TTC549 (cell line): ENCODE results near the gene DOCK2.

ENCODE experiments used
- FAIRE-seq: peaks from 2 replicates; lab custom pipeline; 2012; peaks lifted over from hg19 to GRCh38; lab: Jason Lieb, UNC

Gene DOCK2

GRCh38 chr5:169992789-169993484 lies 355.9 kb downstream of the DOCK2 start:
- FAIRE-seq: no peak

GRCh38 chr5:169993485-169993790 lies 356.4 kb downstream of the DOCK2 start:
- FAIRE-seq: no peak

- no peak for FAIRE-seq
Observed at GRCh38 chr5:169997798-169998197, 360.7 kb downstream of the DOCK2 start.

- FAIRE-seq: no peak
Observed at GRCh38 chr5:169999621-170000020, 362.5 kb downstream of the DOCK2 start.

GRCh38 chr5:170000155-170000554 lies 363.1 kb downstream of the DOCK2 start:
- FAIRE-seq: no peak

GRCh38 chr5:170006021-170006420 lies 368.9 kb downstream of the DOCK2 start:
- FAIRE-seq: no peak

GRCh38 chr5:170008376-170008775 lies 371.3 kb downstream of the DOCK2 start:
- FAIRE-seq: no peak

- no peak for FAIRE-seq
Observed at GRCh38 chr5:170010595-170010994, 373.5 kb downstream of the DOCK2 start.

GRCh38 chr5:170011751-170012150 lies 374.7 kb downstream of the DOCK2 start:
- no peak for FAIRE-seq

- no peak for FAIRE-seq
Observed at GRCh38 chr5:170012622-170013021, 375.5 kb downstream of the DOCK2 start.

- no peak for FAIRE-seq
Observed at GRCh38 chr5:170020423-170020822, 383.3 kb downstream of the DOCK2 start.

GRCh38 chr5:170021506-170021905 lies 384.4 kb downstream of the DOCK2 start:
- no peak for FAIRE-seq

- FAIRE-seq: no peak
Observed at GRCh38 chr5:170025853-170026252, 388.8 kb downstream of the DOCK2 start.

- no peak for FAIRE-seq
Observed at GRCh38 chr5:170028124-170028523, 391.0 kb downstream of the DOCK2 start.

- FAIRE-seq: no peak
Observed at GRCh38 chr5:170034231-170034630, 397.2 kb downstream of the DOCK2 start.

- FAIRE-seq: no peak
Observed at GRCh38 chr5:170038241-170038640, 401.2 kb downstream of the DOCK2 start.

- no peak for FAIRE-seq
Observed at GRCh38 chr5:170039830-170040229, 402.8 kb downstream of the DOCK2 start.

GRCh38 chr5:170046241-170046640 lies 409.2 kb downstream of the DOCK2 start:
- no peak for FAIRE-seq

GRCh38 chr5:170049713-170050112 lies 412.6 kb downstream of the DOCK2 start:
- FAIRE-seq: no peak

GRCh38 chr5:170053896-170054295 lies 416.8 kb downstream of the DOCK2 start:
- FAIRE-seq: no peak

GRCh38 chr5:170055606-170056005 lies 418.5 kb downstream of the DOCK2 start:
- FAIRE-seq: no peak

- no peak for FAIRE-seq
Observed at GRCh38 chr5:170056561-170057267, 419.6 kb downstream of the DOCK2 start.

- no peak for FAIRE-seq
Observed at GRCh38 chr5:170057311-170057710, 420.2 kb downstream of the DOCK2 start.

GRCh38 chr5:170059221-170059620 lies 422.1 kb downstream of the DOCK2 start:
- no peak for FAIRE-seq
